IPS-NIHi11 (cell line): ENCODE results near the gene NPDC1.
A peak's percentile ranks its signal among the peaks of the same experiment; 100 is the strongest.
"Not testable (repeated sequence)": the region's sequence is repeated elsewhere in the genome, so short reads cannot be mapped to it uniquely, and the experiment has no call there.

Experiments
- DNase-seq: peaks from one replicate; pipeline ENCODE4 v3.0.0; 2012; ENCODE audit warnings: mixed read lengths, low spot score

NPDC1 gene

GRCh38 chr9:137074657-137075274, 28.8 kb upstream of the NPDC1 start:
- DNase-seq, result no peak

- no peak for DNase-seq
These were observed 28.0 kb upstream of the NPDC1 start for GRCh38 chr9:137073992-137074399.

DNA sequence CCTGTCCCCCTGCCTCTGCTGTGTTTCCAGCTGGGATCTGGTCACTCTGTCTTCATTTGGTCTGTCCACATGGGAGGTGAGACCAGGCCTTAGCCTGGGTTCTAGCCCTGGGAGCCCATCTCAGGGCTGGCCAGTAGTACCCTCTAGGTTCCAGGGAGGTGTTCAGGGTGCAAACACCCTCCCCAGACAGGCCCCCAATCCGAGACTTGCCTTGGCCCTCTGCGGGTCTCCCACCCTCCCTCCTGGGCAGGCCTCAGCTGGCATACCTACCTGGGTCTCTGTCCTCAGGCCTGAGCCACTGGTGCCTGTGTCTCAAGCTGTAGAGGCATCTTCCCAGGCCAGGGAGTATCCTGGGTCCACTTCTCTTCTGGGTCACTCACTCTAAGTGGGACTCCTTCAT, 25.3 kb upstream of the NPDC1 start:
- DNase-seq, result no peak

DNA sequence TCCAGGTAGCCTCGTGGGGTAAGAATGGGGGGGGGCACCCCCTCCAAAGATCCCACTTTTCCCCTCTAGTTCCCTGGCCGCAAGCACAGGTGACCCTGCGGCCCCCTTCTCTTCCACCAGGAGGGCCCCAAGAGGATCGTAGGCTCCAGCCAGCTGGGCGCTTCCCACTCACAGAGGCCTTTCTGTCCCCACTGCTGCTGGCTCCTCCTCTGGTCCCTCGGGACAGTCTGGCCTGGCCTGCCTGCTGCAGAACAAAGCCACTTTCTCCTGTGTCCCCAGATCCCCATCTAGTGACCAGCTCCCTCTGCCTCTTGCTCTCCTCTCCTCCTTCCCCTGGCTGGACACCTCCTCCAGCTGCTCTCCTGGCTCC, 24.9 kb upstream of the NPDC1 start:
- no peak for DNase-seq

DNA sequence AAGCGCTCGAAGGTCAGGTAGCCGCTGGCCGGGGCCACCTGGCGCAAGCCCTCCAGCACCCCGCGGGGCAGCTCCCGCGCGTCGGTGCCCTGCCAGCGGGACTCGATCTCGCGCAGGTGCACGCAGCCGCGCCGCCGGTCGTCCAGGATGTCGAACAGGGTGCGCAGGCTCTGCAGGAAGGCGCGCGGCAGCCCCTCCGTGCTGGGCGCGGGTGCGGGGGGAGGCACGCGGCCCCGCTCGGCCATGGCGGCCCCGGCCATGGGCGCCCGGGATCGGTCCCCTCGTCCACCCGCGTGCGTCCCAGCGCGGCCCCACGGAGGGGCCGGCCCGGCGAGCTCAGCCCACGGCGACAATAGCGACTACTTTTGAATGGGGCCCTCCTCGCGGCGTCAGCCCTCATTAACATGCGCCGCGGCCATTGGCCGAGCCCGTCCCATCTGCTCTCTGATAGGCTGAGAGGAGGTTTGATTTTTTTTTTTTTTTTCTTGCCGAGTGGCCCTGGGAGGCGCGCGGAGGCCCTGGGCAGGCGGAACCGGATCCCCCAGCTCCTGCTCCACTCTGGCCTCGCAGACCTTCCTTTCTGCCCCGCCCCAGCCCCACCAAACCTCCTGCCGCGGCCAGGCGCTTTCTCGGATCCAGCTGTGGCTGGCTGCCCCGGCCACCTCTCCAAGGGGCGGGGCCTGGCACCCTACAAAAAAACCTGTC, 24.4 kb upstream of the NPDC1 start, which contains the start of gene SAPCD2:
Gene SAPCD2, minus strand, starts transcription at position 357 of the 705 bp plus-strand sequence. Its CDS starts 97 bp downstream, at position 260.
- DNase-seq, result peak; percentile 90

DNA sequence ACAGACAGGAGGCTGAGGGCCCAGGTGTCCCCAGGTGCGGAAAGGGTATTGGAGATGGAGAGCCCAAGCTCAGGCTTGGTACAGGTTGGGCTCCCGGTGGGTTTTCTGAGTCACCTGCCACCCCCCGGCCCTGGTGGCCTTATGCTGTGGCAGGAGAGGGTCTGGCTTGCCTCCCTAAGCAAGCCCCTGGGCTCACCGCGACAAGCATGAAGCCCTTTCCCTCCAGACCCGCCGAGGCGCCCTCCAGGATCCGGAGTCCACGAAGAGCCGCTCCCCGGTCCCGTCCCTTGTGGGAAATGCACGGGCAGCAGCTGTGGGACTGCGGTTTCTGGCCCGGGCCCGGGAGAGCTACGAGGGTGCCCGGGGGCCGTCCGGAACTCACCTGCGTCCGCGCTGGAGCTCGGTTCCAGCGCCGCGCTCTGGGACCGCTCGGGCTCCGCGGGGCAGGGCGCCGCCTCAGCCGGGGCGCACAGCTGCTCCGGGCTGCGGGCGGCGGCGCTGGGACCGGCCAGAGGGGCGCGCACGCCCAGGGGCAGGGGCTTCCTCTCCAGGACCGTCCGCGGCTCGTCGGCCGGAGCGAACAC, 23.6 kb upstream of the NPDC1 start:
- peak; percentile 52 for DNase-seq

DNA sequence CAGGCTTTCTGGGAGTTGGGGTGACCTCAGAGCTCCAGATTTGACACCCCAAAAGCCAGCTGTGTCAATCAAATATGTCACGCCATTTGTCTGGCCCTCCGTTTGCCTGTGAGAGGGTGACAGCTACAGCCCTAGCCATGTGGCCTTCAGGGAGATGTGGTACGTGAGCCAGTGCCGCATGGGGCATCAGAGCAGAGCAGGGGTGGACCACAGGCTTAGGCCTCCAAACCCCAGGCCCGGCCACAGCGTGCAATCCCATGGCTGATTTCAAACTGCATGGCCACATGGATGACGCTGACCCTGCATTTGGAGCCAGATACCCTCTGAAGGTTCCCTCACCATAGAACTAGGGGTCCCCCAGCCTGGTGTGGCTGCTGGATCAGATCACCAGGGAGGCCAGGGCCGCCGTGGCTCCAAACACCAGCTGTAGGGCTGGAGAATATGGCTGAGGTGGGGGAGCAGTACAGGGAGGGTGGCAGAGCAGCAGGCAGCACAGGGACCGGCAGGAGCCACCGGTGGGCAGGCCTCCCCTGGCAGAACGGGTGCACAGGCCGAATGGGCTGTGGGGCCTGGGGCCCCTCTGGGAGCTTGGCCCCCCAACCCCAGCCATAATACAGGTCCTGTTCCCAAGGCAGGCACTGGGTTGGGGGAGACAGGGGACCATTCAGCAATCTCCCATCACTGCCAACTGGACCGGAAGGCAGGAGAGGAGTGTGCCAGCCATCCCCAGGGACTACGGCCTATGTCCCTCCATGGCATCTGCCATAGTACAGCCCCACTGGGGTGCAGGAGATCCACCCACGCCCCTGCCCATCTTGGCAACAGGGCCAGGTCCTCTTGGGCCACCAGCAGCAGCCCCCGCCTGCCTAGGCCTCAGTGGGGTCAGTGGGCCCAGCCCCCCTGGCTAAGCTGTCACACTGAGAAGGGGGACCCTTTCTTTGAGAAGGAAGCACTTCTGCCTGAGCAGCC, 22.8 kb upstream of the NPDC1 start:
- DNase-seq, result no peak

DNA sequence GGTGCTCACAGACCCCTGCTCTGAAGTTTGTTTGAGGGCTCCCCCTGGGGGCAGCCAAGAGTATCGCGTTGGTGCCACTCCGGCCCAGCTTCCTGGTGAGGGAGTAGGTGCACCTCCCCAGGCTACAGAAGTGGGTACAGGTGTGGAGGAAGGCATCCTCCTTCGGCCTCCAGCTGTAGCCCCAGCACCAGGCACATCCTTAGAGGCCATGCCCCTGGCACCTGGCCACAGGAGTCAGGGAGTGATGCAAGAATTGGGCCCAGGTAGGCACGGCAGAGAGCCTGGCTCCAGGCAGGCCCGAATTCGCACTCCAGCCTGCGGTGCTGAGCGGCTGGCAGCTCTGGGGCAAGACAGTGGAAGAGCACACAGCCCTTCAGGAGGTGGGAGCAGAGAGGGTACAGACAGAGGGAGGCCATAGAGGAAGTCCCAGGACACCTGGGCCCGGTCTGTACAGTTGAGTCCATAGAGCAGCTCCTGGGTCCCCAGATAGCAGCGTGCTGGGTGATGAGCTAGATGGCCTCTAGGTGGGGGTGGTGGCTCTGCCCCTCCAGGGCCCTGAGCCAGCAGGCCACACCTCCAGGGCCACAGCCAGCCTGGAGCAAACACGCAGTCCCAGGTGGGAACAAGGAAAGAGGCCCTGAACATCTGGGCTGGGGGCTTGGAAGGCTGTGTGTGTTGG, 22.0 kb upstream of the NPDC1 start:
- peak; percentile 84 for DNase-seq

GRCh38 chr9:137066096-137066861, 20.3 kb upstream of the NPDC1 start:
- no peak for DNase-seq

DNA sequence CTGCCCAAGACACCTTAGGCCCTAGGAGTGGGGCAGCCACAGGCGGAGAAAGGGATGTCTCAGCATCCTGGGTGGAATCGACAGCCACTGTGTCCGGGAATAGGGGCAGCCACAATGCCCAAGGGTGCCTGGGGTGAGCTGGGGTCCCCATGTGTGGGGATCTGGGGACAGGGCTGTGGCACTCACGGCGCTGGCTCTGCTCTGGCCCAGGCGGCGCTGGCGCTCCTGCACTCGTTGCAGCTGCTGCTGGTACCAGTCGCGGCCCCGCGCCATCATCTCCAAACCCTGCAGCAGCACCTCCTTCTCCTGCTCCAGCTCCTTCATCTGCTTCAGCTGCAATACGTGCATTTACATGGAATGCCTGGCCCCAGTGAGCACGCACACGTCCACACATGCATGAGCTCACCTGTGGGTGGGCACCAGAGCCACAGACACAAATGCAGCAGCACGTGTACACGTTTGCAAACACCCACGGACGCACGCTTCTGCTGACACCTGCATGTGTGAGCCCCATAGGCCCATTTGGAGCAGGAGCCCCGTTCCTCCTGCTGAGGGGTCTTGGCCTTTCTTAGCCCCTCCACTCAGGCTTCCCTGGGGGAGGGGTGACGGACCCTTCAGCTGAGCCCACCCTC, 19.5 kb upstream of the NPDC1 start:
- no peak for DNase-seq

DNA sequence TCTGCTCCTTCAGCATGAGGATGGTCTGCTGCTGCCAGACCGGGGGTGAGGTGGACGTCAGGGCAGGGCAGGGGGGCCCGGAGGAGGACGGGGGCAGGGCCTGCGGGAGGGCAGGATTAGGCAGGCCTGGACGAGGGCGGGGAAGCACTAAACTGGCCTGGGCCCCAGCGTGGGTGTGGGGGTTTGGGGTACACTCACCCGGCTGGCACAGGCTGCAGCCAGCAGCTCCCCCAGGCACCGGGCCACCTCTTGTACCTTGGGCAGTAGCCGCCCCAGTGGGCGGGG, 18.8 kb upstream of the NPDC1 start:
- no peak for DNase-seq

DNA sequence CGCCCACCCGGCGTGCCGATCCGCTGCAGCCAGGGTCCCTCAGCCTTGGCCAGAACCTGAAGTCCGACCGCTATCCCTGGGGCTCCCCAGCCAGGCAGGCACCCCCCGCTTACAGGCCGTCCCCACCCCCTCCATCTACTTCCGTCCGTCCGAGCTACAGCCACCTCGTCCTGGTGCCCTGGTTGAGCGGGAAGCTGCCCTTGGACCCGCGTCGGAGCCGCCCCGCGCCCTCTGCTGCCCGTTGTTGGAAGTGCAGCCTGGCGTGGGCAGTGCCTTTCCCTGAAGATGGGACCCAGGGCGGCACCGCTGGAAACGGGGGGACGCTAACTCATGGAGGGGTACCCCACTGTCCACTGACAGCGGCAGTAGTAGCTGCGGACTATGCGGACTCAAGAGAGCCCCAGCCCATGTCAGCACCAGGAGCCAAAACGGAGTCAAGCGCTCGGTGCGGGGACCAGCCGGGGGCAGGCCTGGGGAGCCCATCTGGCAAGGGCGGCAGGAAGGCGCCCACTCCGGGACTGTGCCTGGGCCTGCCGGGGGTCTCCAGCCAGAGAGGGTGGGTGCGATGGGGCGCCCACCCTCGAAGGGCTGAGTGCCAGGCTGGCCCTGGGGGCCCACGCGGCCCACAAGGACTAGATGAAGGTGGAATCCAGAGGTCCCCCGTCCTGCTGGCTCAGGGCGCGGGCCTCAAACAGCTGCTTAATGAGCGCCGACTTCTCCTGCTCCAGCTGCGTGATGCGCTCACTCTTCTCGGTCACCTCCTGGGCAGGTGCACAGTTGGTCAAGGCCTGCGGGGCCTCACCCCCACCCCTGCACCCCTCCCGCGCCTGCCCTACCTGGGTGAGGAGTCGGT, 18.3 kb upstream of the NPDC1 start:
- DNase-seq, result peak; percentile 83

DNA sequence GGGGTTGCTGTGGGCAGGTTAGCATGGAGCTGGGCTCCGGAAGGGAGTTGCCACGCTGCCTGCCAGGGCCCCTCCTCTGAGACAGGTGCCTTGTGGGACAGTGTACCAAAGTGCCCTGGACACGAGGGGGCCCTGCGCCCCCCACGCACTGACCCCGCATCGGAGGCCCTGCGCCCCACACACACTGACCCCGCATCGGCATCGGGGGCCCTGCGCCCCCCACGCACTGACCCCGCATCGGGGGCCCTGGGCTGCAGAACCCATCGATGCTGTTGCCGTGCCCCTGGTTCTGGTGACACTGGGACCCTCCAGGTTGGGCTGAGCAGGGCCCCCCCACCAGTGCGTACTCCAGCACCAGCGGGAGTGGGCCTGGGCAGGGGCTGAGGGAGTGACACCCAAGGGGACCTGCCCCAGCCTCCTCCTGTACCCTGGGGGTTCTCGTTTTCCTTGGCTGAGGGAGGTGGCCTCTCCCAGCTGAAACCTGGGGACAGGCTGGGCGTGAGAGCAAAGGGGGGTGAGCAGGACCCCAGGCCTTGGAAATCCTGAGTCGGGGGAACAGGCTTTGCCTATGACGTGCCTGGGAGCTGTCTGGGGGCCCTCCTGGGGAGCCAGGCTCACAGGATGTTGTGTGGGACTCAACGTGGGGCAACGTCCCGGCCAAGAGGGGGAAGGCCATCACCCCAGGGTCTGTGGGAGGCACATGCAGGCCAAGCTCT, 17.5 kb upstream of the NPDC1 start:
- no peak for DNase-seq

- DNase-seq, result not testable (repeated sequence)
These were observed 16.8 kb upstream of the NPDC1 start for GRCh38 chr9:137062798-137063197.

GRCh38 chr9:137062384-137062783, 16.4 kb upstream of the NPDC1 start:
- DNase-seq, result no peak

- no peak for DNase-seq
These were observed 12.7 kb upstream of the NPDC1 start for GRCh38 chr9:137058521-137059234.

GRCh38 chr9:137057545-137057944, 11.6 kb upstream of the NPDC1 start:
- no peak for DNase-seq

DNA sequence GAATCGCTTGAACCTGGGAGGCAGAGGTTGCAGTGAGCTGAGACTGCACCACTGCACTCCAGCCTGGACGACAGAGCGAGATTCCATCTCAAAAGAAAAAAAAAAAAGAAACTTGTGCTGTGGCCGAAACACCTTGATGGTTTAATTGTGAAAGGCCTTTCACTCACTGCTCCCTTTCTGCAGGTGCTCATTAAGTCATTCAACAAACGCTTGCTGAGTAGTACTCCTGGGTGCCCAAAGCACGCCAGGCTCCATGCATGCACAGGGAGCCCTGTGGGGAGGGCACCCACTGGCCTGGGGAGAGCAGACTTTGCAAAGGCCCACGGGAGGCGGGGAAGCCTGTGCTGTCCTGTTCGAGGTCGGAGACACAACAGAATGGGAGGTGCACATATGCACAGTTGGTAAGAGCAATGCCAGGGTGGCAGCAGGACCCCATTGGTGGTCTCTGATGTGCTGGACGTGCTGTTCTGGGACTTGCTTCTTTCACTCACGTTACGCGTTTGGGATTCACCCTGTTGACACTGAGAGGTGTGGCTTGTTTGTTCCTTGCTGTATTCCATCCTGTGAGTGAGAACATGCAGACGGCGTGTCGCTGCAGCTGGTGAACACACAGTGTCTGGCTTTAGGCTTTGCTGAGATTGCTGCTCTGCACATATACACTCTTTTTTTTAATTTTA, 10.9 kb upstream of the NPDC1 start:
- DNase-seq, result no peak
